ENCODE results near the gene C10orf67. TPM values are rescaled to one million over a fixed set of nuclear protein-coding genes. Genes with fewer than 3 reads are reported as not detected.

The C10orf67 gene
- total RNA-seq, 1 experiment from 2014 or later = not detected

DNA sequence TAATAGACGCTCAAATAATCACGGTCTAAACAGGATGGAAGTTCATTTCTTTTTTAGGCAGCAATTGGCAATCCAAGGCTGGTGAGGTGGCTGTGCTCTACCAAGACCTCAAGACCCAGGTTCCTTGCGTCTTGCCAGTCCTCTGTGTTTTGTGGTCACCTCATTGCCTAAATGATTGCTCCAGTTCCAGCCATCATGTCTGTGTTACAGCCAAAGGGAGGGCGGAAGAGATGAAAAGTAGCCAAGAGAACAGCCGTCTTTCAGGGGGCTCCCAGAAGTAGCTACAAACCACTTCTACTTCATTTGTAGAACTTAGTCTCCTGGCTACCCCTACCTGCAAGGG lies 19.2 kb upstream of the C10orf67 start:
- no peak overlapping the region for H3K23ac ChIP-seq (ENCODE audit: insufficient read length, low read depth, low read length)
- Mint-ChIP-seq H3K36me3 (ENCODE audit: insufficient read depth in 1 of 3, low read depth in 3 of 3) (no peaks in the 10 kb centered on the region), H3K27me3 (ENCODE audit: low read depth) (no peaks in the 10 kb centered on the region; the same call in 1 of the 2 replicates), H3K27ac (no peak overlapping the region), H3K4me3 (no peak overlapping the region), H3K4me1 (peaks cover 0 to 2% of the 10 kb centered on the region in 2 experiments; a peak in 1 of 4 replicates), H3K9me3 (no peaks in the 10 kb centered on the region)
- no peak overlapping the region for H3K18ac ChIP-seq (ENCODE audit: insufficient read length, low read depth, low read length)
- H2BK12ac ChIP-seq (ENCODE audit: insufficient read length, low read depth, low read length) = no peak overlapping the region
- H3K23me2 ChIP-seq (ENCODE audit: insufficient read length, low read depth, low read length, poor library complexity, severe bottlenecking) = no peaks in the 10 kb centered on the region
- no peak overlapping the region for H4K91ac ChIP-seq (ENCODE audit: insufficient read length, low read depth, low read length)
- no peak overlapping the region for H3K56ac ChIP-seq (ENCODE audit: insufficient read length, low read depth, low read length)
- H4K8ac ChIP-seq (replicated peaks; ENCODE audit: insufficient read length, low read depth, low read length) = no peak overlapping the region
- no peak for DNase-seq
- H3K79me1 ChIP-seq (ENCODE audit: insufficient read depth, low read depth, low read length, poor library complexity, severe bottlenecking) = no peaks in the 10 kb centered on the region
- no peak overlapping the region for H2AK5ac ChIP-seq (ENCODE audit: insufficient read length, low read length)
- H2AFZ ChIP-seq (ENCODE audit: low read length) = no peak overlapping the region
- TF ChIP-seq, protein P1, sequence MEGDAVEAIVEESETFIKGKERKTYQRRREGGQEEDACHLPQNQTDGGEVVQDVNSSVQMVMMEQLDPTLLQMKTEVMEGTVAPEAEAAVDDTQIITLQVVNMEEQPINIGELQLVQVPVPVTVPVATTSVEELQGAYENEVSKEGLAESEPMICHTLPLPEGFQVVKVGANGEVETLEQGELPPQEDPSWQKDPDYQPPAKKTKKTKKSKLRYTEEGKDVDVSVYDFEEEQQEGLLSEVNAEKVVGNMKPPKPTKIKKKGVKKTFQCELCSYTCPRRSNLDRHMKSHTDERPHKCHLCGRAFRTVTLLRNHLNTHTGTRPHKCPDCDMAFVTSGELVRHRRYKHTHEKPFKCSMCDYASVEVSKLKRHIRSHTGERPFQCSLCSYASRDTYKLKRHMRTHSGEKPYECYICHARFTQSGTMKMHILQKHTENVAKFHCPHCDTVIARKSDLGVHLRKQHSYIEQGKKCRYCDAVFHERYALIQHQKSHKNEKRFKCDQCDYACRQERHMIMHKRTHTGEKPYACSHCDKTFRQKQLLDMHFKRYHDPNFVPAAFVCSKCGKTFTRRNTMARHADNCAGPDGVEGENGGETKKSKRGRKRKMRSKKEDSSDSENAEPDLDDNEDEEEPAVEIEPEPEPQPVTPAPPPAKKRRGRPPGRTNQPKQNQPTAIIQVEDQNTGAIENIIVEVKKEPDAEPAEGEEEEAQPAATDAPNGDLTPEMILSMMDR (conservative IDR thresholded peaks at IDR 0.05) = no peak
- no peaks in the 10 kb centered on the region for H3K27me3 ChIP-seq (ENCODE audit: insufficient read depth, low read length)
- no CpG with 5 or more reads among the region's 5 CpGs for WGBS (ENCODE audit: extremely low coverage, insufficient read length, low lambda C conversion rate)
- no peaks in the 10 kb centered on the region for H3K79me2 ChIP-seq (ENCODE audit: insufficient read depth, low read length)
- H3K4ac ChIP-seq (ENCODE audit: low read depth, low read length) = no peak overlapping the region
- H2BK5ac ChIP-seq (ENCODE audit: insufficient read length, low read length) = no peak overlapping the region
- H3K14ac ChIP-seq (ENCODE audit: insufficient read depth, low read length) = no peak overlapping the region
- H2BK20ac ChIP-seq (ENCODE audit: low read depth, low read length, poor library complexity, severe bottlenecking) = no peak overlapping the region
- no peak overlapping the region for H3T11ph ChIP-seq (ENCODE audit: low read length)
- H2BK15ac ChIP-seq (ENCODE audit: low read depth, low read length) = no peak overlapping the region
- H2BK120ac ChIP-seq (ENCODE audit: low read depth, low read length, poor library complexity, severe bottlenecking) = no peak overlapping the region
- no peak overlapping the region for H3K27ac ChIP-seq (ENCODE audit: insufficient read length, low read depth, low read length)
- no peaks in the 10 kb centered on the region for H3K9me3 ChIP-seq (ENCODE audit: control insufficient read depth, low read depth, low read length)
- no peak overlapping the region for H3K4me2 ChIP-seq (ENCODE audit: insufficient read depth, insufficient read length, low read length)
- H4K20me1 ChIP-seq (ENCODE audit: control insufficient read depth, insufficient read depth, insufficient read length) = no peaks in the 10 kb centered on the region
- no peaks in the 10 kb centered on the region for H3K4me1 ChIP-seq (ENCODE audit: insufficient read depth, low read length)
- no peak overlapping the region for H4K5ac ChIP-seq (ENCODE audit: insufficient read length, low read depth, low read length)
- no peak overlapping the region for H3K9ac ChIP-seq (ENCODE audit: extremely low read depth, insufficient read length, low read length)

Measured in H9 (cell line).